Liver (tissue), 9 donors: ENCODE results near the gene HMX3. TPM values are rescaled to one million over a fixed set of nuclear protein-coding genes. Genes with fewer than 3 reads are reported as not detected.

Experiments
- DNase-seq: peaks from one replicate; pipeline ENCODE4 v3.0.0-alpha.2; 2017; ENCODE audit warnings: low spot score
- H3K27ac ChIP-seq, 2 donors: one replicate each; pipeline ENCODE4 v1.7.0; 2013; ENCODE audit warnings: inconsistent platforms in 2 of 2, low read length in 2 of 2, control low read depth in 1 of 2, low read depth in 1 of 2, mild to moderate bottlenecking in 1 of 2
- H3K27me3 ChIP-seq, 4 donors: one replicate each; pipeline versions ENCODE4 v1.6.1 to v1.7.0; 2013; ENCODE audit warnings: low read length in 3 of 4, inconsistent platforms in 1 of 4, mild to moderate bottlenecking in 1 of 4, moderate library complexity in 1 of 4; ENCODE audit not compliant: control insufficient read depth in 4 of 4, insufficient read depth in 4 of 4
- H3K36me3 ChIP-seq, 4 donors: one replicate each; pipeline versions ENCODE4 v1.6.1 to v1.7.0; 2013; ENCODE audit warnings: low read length in 3 of 4, mild to moderate bottlenecking in 3 of 4, low read depth in 1 of 4, moderate library complexity in 1 of 4; ENCODE audit not compliant: control insufficient read depth in 4 of 4, insufficient read depth in 3 of 4
- H3K4me1 ChIP-seq, 4 donors: one replicate each; pipeline versions ENCODE4 v1.6.1 to v1.7.0; 2013; ENCODE audit warnings: low read length in 3 of 4, mild to moderate bottlenecking in 3 of 4, moderate library complexity in 1 of 4; ENCODE audit not compliant: control insufficient read depth in 4 of 4, insufficient read depth in 4 of 4
- H3K4me3 ChIP-seq, 3 donors: one replicate each; pipeline versions ENCODE4 v1.6.1 to v1.7.0; 2013; ENCODE audit warnings: low read length in 3 of 3, control low read depth in 1 of 3, low read depth in 1 of 3, mild to moderate bottlenecking in 1 of 3
- H3K9ac ChIP-seq, 2 donors: one replicate each; pipeline ENCODE4 v1.7.0; 2013; ENCODE audit warnings: low read length in 2 of 2, mild to moderate bottlenecking in 2 of 2, moderate library complexity in 2 of 2, control low read depth in 1 of 2, low read depth in 1 of 2
- H3K9me3 ChIP-seq, 4 donors: one replicate each; pipeline versions ENCODE4 v1.6.1 to v1.7.0; 2013; ENCODE audit warnings: low read length in 3 of 4; ENCODE audit not compliant: control insufficient read depth in 4 of 4
- EGR1 ChIP-seq, 2 donors: IDR thresholded peaks; 2 replicates each; pipeline ENCODE4 v1.6.1; 2016 to 2018; ENCODE audit warnings: antibody characterized with exemption in 2 of 2, low read depth in 2 of 2
- FOXA1 ChIP-seq: IDR thresholded peaks from 2 replicates; pipeline ENCODE4 v1.6.1; 2016; ENCODE audit warnings: antibody characterized with exemption
- FOXA2 ChIP-seq: IDR thresholded peaks from 2 replicates; pipeline ENCODE4 v1.6.1; 2016; ENCODE audit warnings: antibody characterized with exemption
- GABPA ChIP-seq, 2 donors: IDR thresholded peaks in 1 of 2; conservative IDR thresholded peaks in 1 of 2; 2 replicates each; pipeline ENCODE4 v1.6.1; 2016; ENCODE audit warnings: antibody characterized with exemption in 2 of 2, mild to moderate bottlenecking in 1 of 2, moderate library complexity in 1 of 2
- HNF4A ChIP-seq, 2 donors: conservative IDR thresholded peaks; 2 replicates each; pipeline ENCODE4 v1.6.1; 2016; ENCODE audit warnings: antibody characterized with exemption in 2 of 2, mild to moderate bottlenecking in 2 of 2
- HNF4G ChIP-seq: IDR thresholded peaks from 2 replicates; pipeline ENCODE4 v1.6.1; 2016; ENCODE audit warnings: antibody characterized with exemption
- JUND ChIP-seq, 2 donors: IDR thresholded peaks; 2 replicates each; pipeline ENCODE4 v1.6.1; 2016; ENCODE audit warnings: antibody characterized with exemption in 2 of 2
- RAD21 ChIP-seq, 2 donors: IDR thresholded peaks; 2 replicates each; pipeline ENCODE4 v1.6.1; 2016; ENCODE audit warnings: antibody characterized with exemption in 2 of 2, mild to moderate bottlenecking in 2 of 2
- RXRA ChIP-seq, 2 donors: IDR thresholded peaks; 2 replicates each; pipeline ENCODE4 v1.6.1; 2017 to 2018; ENCODE audit warnings: antibody characterized with exemption in 2 of 2, mild to moderate bottlenecking in 1 of 2
- SP1 ChIP-seq: IDR thresholded peaks from 2 replicates; pipeline ENCODE4 v1.6.1; 2018; ENCODE audit warnings: antibody characterized with exemption, mild to moderate bottlenecking
- TAF1 ChIP-seq: conservative IDR thresholded peaks from 2 replicates; pipeline ENCODE4 v1.6.1; 2016; ENCODE audit warnings: antibody characterized with exemption, mild to moderate bottlenecking
- YY1 ChIP-seq: IDR thresholded peaks from 2 replicates; pipeline ENCODE4 v1.6.1; 2016; ENCODE audit warnings: antibody characterized with exemption, mild to moderate bottlenecking
- WGBS: extraction: QIAGEN DNeasy Blood & Tissue Kit; methylation state at CpG from one replicate; pipeline ENCODE4 v1.1.7; 2013; 5-methylcytosine and 5-hydroxymethylcytosine counted together
- polyA plus RNA-seq, 2 donors: library from polyadenylated mRNA; stranded (reverse) in 1 of 2; unstranded in 1 of 2; fragments of 200-250 nt in 1 of 2; fragments of >200 nt in 1 of 2; fragmentation: Nextera tagmentation in 1 of 2; extraction: Ambion mirVana in 1 of 2; gene quantifications; one replicate each; pipeline versions ENCODE4 v1.2.1 to v1.2.3, GENCODE V29; 2013 to 2015
- total RNA-seq, 2 donors: library from RNA; depleted of rRNA; stranded (reverse); fragments of >200 nt; gene quantifications; one replicate each; pipeline ENCODE4 v1.2.3, GENCODE V29; 2014
- TF ChIP-seq, protein P1 (sequence below): IDR thresholded peaks from 2 replicates; pipeline ENCODE4 v1.6.1; 2016; ENCODE audit warnings: antibody characterized with exemption, mild to moderate bottlenecking
- TF ChIP-seq, protein P2 (sequence below): IDR thresholded peaks from 2 replicates; pipeline ENCODE4 v1.6.1; 2016; ENCODE audit warnings: antibody characterized with exemption
- TF ChIP-seq, protein P3 (sequence below): fragments of 150-350 bp; IDR thresholded peaks from 2 replicates; pipeline ENCODE4 v1.5.1; 2017; ENCODE audit warnings: improper control_type of control experiment, low read depth, low read length; ENCODE audit not compliant: missing input control
- donor health status: healthy.
- donor health status: healthy.
- donor health status: healthy.
- donor health status: healthy.
- donor health status: healthy.

HMX3 gene
- total and polyA plus RNA-seq, 4 donors: not detected

DNA sequence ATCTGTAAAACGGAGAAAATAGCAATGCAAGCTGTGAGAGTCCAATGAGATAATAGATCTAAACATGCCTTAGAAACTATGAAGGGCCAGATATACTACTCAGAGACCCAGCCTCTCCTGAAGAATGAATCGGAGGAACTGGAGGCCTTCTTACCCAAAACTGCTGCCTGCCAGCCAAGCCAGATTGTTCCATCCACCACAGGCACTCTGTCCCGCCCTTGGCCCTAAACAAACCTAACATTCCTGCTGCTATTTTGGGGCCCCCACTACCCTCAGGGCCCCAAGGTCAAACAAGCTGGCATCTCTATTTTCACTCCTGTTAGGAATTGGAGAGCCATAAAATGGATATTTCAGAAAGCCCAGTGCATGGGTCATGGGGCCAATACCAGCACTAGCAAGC is 48.0 kb upstream of the HMX3 start (continued):
- TF ChIP-seq, protein P1, sequence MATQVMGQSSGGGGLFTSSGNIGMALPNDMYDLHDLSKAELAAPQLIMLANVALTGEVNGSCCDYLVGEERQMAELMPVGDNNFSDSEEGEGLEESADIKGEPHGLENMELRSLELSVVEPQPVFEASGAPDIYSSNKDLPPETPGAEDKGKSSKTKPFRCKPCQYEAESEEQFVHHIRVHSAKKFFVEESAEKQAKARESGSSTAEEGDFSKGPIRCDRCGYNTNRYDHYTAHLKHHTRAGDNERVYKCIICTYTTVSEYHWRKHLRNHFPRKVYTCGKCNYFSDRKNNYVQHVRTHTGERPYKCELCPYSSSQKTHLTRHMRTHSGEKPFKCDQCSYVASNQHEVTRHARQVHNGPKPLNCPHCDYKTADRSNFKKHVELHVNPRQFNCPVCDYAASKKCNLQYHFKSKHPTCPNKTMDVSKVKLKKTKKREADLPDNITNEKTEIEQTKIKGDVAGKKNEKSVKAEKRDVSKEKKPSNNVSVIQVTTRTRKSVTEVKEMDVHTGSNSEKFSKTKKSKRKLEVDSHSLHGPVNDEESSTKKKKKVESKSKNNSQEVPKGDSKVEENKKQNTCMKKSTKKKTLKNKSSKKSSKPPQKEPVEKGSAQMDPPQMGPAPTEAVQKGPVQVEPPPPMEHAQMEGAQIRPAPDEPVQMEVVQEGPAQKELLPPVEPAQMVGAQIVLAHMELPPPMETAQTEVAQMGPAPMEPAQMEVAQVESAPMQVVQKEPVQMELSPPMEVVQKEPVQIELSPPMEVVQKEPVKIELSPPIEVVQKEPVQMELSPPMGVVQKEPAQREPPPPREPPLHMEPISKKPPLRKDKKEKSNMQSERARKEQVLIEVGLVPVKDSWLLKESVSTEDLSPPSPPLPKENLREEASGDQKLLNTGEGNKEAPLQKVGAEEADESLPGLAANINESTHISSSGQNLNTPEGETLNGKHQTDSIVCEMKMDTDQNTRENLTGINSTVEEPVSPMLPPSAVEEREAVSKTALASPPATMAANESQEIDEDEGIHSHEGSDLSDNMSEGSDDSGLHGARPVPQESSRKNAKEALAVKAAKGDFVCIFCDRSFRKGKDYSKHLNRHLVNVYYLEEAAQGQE: no peak
- TF ChIP-seq HNF4G (no peak), FOXA2 (no peak), YY1 (no peak)

DNA sequence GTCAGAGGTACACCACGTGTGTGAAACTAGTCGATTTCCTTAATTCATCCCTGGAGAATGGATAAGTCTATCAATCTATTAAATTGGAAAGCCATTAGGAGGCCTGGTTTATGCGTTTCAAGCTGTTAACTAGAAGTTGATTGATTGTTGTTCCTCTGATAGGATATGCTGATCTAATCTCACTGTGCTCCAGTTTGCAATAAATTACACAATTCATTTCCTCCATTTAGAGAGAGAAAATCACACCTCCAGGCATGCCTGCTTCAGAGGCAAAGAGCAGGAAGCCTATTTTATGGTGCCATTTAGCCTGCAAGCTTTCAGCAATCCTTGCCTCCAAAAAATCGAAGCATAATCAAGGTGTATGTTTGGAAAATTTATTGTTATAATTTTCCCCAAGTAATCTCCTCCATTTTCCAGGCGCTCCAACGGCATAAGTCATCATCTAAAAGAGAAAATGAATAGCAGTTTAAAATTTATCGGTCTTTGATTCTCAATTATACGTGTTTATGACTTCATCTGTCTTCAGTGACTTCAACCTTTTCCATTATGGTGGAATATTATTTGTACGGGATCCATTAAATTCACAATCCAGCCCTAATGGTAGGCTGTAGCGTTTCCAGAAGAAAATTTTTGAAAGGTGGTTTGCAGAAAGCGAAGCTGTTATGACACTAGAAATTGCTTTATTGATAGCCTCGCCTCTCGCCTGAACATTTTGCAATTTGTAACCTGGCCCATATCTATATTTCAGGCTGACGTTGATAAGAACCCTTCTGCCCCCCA is 42.9 kb upstream of the HMX3 start:
- H3K27me3 ChIP-seq: no peaks in the 10 kb centered on the region
- H3K4me1 ChIP-seq: no peaks in the 10 kb centered on the region
- no peak for DNase-seq
- TF ChIP-seq YY1: no peak
- no peak for TF ChIP-seq RXRA (IDR thresholded peaks at IDR 0.05)
- no peak for TF ChIP-seq TAF1
- TF ChIP-seq FOXA1: no peak
- TF ChIP-seq HNF4A (conservative IDR thresholded peaks at IDR 0.05): no peak
- no peak for TF ChIP-seq GABPA (IDR thresholded peaks at IDR 0.05 in 1 of 2, conservative IDR thresholded peaks at IDR 0.05 in 1 of 2)
- TF ChIP-seq, protein P2, sequence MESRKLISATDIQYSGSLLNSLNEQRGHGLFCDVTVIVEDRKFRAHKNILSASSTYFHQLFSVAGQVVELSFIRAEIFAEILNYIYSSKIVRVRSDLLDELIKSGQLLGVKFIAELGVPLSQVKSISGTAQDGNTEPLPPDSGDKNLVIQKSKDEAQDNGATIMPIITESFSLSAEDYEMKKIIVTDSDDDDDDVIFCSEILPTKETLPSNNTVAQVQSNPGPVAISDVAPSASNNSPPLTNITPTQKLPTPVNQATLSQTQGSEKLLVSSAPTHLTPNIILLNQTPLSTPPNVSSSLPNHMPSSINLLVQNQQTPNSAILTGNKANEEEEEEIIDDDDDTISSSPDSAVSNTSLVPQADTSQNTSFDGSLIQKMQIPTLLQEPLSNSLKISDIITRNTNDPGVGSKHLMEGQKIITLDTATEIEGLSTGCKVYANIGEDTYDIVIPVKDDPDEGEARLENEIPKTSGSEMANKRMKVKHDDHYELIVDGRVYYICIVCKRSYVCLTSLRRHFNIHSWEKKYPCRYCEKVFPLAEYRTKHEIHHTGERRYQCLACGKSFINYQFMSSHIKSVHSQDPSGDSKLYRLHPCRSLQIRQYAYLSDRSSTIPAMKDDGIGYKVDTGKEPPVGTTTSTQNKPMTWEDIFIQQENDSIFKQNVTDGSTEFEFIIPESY: no peak
- TF ChIP-seq RAD21 (IDR thresholded peaks at IDR 0.05): no peak
- TF ChIP-seq HNF4G: no peak
- TF ChIP-seq FOXA2: no peak
- TF ChIP-seq SP1: no peak
- no peak for TF ChIP-seq EGR1 (IDR thresholded peaks at IDR 0.05; ENCODE audit: low read depth in 2 of 2)
- no peak for TF ChIP-seq JUND (IDR thresholded peaks at IDR 0.05)
- TF ChIP-seq, protein P3, sequence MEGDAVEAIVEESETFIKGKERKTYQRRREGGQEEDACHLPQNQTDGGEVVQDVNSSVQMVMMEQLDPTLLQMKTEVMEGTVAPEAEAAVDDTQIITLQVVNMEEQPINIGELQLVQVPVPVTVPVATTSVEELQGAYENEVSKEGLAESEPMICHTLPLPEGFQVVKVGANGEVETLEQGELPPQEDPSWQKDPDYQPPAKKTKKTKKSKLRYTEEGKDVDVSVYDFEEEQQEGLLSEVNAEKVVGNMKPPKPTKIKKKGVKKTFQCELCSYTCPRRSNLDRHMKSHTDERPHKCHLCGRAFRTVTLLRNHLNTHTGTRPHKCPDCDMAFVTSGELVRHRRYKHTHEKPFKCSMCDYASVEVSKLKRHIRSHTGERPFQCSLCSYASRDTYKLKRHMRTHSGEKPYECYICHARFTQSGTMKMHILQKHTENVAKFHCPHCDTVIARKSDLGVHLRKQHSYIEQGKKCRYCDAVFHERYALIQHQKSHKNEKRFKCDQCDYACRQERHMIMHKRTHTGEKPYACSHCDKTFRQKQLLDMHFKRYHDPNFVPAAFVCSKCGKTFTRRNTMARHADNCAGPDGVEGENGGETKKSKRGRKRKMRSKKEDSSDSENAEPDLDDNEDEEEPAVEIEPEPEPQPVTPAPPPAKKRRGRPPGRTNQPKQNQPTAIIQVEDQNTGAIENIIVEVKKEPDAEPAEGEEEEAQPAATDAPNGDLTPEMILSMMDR: no peak
- H3K9ac ChIP-seq: no peak overlapping the region
- no peak overlapping the region for H3K27ac ChIP-seq
- H3K36me3 ChIP-seq: no peaks in the 10 kb centered on the region
- no peaks in the 10 kb centered on the region for H3K9me3 ChIP-seq
- WGBS: 80% methylated on average over 14 of the region's 14 CpGs
- H3K4me3 ChIP-seq: no peak overlapping the region
